GM23248 (cell line): Measurements from ENCODE around the gene ZSCAN30.

Experiments used
- EZH2 ChIP-seq: fragments of 200-600 bp; sonication (generic); IDR thresholded peaks from 2 replicates; pipeline ENCODE4 v1.6.1; 2018; ENCODE audit warnings: antibody characterized with exemption, mild to moderate bottlenecking; ENCODE audit not compliant: insufficient read depth, poor library complexity, severe bottlenecking
- EZH2phosphoT487 ChIP-seq: fragments of 200-600 bp; sonication (generic); IDR thresholded peaks from 2 replicates; pipeline ENCODE4 v1.6.1; 2018; ENCODE audit warnings: antibody characterized with exemption, moderate library complexity, mild to moderate bottlenecking, low read depth; ENCODE audit not compliant: insufficient read depth

GRCh38 chr18:35268821-35269220, 21.2 kb downstream of the ZSCAN30 start:
- no peak for TF ChIP-seq EZH2
- TF ChIP-seq EZH2phosphoT487: no peak
